Heart right ventricle (tissue), 16 donors: ENCODE data around the gene FAAP20. TPM values are rescaled to one million over a fixed set of nuclear protein-coding genes. Genes with fewer than 3 reads are reported as not detected.
A peak's percentile ranks its signal among the peaks of the same experiment; 100 is the strongest.

Experiments used
- ATAC-seq, 8 donors: fragments of 200-7000 bp; cut with Tn5 transposase; one replicate each; pipeline ENCODE4 v1.9.1; 2020; ENCODE audit warnings: mild to moderate bottlenecking in 8 of 8, moderate library complexity in 8 of 8, moderate number of reproducible peaks in 1 of 8
- DNase-seq, 2 donors: peaks; one replicate each; pipeline ENCODE4 v3.0.0-alpha.2; 2020
- H3K27ac ChIP-seq, 10 donors: fragments of 200-600 bp; sonication (generic) in 2 of 10; one replicate each; pipeline versions ENCODE4 v1.5.0 to v1.8.0; 2020 to 2022; ENCODE audit warnings: mild to moderate bottlenecking in 3 of 10
- H3K27me3 ChIP-seq, 7 donors: fragments of 200-600 bp; one replicate each; pipeline ENCODE4 v1.8.0; 2021 to 2022; ENCODE audit warnings: mild to moderate bottlenecking in 2 of 7
- H3K36me3 ChIP-seq, 9 donors: fragments of 200-600 bp; sonication (generic) in 1 of 9; one replicate each; pipeline versions ENCODE4 v1.5.0 to v1.8.0; 2020 to 2022; ENCODE audit warnings: mild to moderate bottlenecking in 2 of 9
- H3K4me1 ChIP-seq, 9 donors: fragments of 200-600 bp; sonication (generic) in 1 of 9; one replicate each; pipeline versions ENCODE4 v1.5.0 to v1.8.0; 2020 to 2022; ENCODE audit warnings: mild to moderate bottlenecking in 4 of 9
- H3K4me3 ChIP-seq, 10 donors: fragments of 200-600 bp; sonication (generic) in 2 of 10; one replicate each; pipeline versions ENCODE4 v1.5.0 to v1.8.0; 2020 to 2022; ENCODE audit warnings: mild to moderate bottlenecking in 7 of 10, moderate library complexity in 2 of 10
- H3K9me3 ChIP-seq, 11 donors: fragments of 200-600 bp in 10 of 11; sonication (generic) in 2 of 11; one replicate each; pipeline versions ENCODE4 v1.5.0 to v1.8.0; 2013 to 2022; ENCODE audit warnings: mild to moderate bottlenecking in 2 of 11, control low read depth in 1 of 11, moderate library complexity in 1 of 11
- WGBS, 2 donors: extraction: QIAGEN DNeasy Blood & Tissue Kit; methylation state at CpG; one replicate each; pipeline ENCODE4 v1.1.7; 2013; ENCODE audit warnings: inconsistent platforms in 1 of 2; 5-methylcytosine and 5-hydroxymethylcytosine counted together
- intact Hi-C, 10 donors: fragments of 100-400 bp; cut with DNase I; formaldehyde crosslinking; loops; one replicate each; pipeline versions ENCODE4 v1.11.1 to v1.14.2; 2022
- polyA plus RNA-seq, 2 donors: library from polyadenylated mRNA; stranded (reverse); fragments of 200-250 nt; gene quantifications; one replicate each; pipeline ENCODE4 v1.2.3, GENCODE V29; 2013
- total RNA-seq, 10 donors: library from RNA; stranded (reverse); fragmentation: NEBNext Ultra II Directional in 3 of 10; extraction: Animal tissue kit (Norgen Biotek cat#: 25700) in 3 of 10; gene quantifications; one replicate each; pipeline versions ENCODE4 v1.2.1 to v1.2.4, GENCODE V29; 2021 to 2023
- TF ChIP-seq, protein P1 (sequence below), 9 donors: fragments of 200-600 bp; sonication (generic) in 2 of 9; IDR thresholded peaks; one replicate each; pipeline versions ENCODE4 v1.5.0 to v1.8.0; 2021 to 2022; ENCODE audit warnings: antibody characterized with exemption in 9 of 9, mild to moderate bottlenecking in 5 of 9, moderate library complexity in 1 of 9
- donor health status: Arrhythmogenic right ventricular cardiomyopathy.
- donor health status: ischemic (EF 13 %, LVEDD 7.1; RV severe dilation, severe dysfunction).
- donor health status: healthy with polysubstance abuse.
- donor health status: DM: no; HTN: yes; CAD: no.
- donor health status: DM: no; HTN: no; CAD: no.
- donor health status: ischemic (EF 25% LVEDD 6.9; RV normal size, moderate dysfunction).
- donor health status: ischemic (EF 25% LVEDD 5.7; RV mildly dilated, moderate dysfunction).
- donor health status: healthy.
- donor health status: DM: yes; HTN: yes; CAD: no.
- donor health status: Ischemic cardiomyopathy.
- donor health status: ischemic (EF 35%, LVEDD 5.7; RV mildly dilated, moderate dysfunction).
- donor health status: nonischemic (EF 11% LVEDD 7.7; RV severe dilation, severe dysfunction).
- donor health status: DM: yes; HTN: yes; CAD: no.
- donor health status: PGD.
- donor health status: ischemic (EF 29% LVEDD 5.4; RV normal size, mild dysfunction).
- donor health status: nonischemic (EF 23%, LVEDD 6.1; RV moderate dilation, normal function).

The FAAP20 gene
- total and polyA plus RNA-seq, 12 donors: 30.9 to 83.6 (median 38.6) TPM

DNA sequence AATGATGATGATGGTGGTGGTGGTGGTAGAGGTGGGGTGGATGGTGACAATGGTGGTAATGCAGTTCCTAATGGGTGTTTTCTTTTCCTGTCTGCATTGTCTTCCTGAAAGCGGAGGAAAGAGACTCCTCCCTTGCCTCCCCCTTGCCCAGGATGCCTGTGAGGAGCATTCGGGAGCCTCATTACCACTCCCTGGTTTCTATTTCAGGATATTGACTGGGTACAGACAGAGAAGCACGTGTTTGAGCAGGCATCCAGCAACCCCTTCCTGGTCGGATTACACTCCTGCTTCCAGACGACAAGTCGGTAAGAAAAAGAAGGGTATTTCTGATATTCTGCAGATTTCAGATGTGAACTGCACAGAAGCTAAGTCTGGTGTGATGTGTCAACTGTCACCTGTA, 38.8 kb downstream of the FAAP20 start:
- DNase-seq (no peak), ATAC-seq (peak in 4 of 8 donors; percentile 54 to 79 (median 64))
- TF ChIP-seq, protein P1, sequence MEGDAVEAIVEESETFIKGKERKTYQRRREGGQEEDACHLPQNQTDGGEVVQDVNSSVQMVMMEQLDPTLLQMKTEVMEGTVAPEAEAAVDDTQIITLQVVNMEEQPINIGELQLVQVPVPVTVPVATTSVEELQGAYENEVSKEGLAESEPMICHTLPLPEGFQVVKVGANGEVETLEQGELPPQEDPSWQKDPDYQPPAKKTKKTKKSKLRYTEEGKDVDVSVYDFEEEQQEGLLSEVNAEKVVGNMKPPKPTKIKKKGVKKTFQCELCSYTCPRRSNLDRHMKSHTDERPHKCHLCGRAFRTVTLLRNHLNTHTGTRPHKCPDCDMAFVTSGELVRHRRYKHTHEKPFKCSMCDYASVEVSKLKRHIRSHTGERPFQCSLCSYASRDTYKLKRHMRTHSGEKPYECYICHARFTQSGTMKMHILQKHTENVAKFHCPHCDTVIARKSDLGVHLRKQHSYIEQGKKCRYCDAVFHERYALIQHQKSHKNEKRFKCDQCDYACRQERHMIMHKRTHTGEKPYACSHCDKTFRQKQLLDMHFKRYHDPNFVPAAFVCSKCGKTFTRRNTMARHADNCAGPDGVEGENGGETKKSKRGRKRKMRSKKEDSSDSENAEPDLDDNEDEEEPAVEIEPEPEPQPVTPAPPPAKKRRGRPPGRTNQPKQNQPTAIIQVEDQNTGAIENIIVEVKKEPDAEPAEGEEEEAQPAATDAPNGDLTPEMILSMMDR (IDR thresholded peaks at IDR 0.05): no peak
- intact Hi-C loops: no loop called here
- Histone ChIP-seq H3K36me3 (no peaks in the 10 kb centered on the region), H3K4me3 (peak overlapping the region in 1 of 10 donors; percentile 5), H3K9me3 (no peaks in the 10 kb centered on the region), H3K4me1 (peaks cover 0 to 24% (median 0%) of the 10 kb centered on the region in 9 donors), H3K27ac (no peak overlapping the region), H3K27me3 (no peaks in the 10 kb centered on the region)
- 50 to 51% methylated on average over 6 of the region's 6 CpGs for WGBS, 2 donors

DNA sequence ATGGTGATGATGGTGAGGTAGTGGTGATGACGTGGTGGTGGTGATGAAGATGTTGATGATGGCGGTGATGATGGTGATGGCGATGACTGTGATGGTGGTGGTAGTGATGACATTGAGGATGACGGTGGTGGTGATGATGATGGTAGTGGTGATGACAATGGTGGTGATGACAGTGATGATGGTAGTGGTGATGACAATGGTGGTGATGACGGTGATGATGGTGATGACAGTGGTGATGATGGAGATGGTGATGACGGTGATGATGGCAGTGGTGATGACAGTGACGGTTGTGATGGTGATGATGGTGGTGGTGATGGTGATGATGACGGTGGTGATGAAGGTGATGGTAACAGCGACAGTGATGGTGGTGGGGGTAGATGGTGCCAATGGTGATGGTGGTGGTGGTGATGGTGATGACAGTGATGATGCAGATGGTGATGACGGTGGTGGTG, 39.4 kb downstream of the FAAP20 start:
- DNase-seq: no peak
- no peak overlapping the region for H3K27ac ChIP-seq
- WGBS, 2 donors: 97% methylated on average over 10 of the region's 10 CpGs
- H3K36me3 ChIP-seq: no peaks in the 10 kb centered on the region
- no peak for ATAC-seq
- intact Hi-C loops: no loop called here
- TF ChIP-seq, protein P1 (IDR thresholded peaks at IDR 0.05): no peak
- no peaks in the 10 kb centered on the region for H3K27me3 ChIP-seq
- peaks cover 0 to 30% (median 0%) of the 10 kb centered on the region in 9 donors for H3K4me1 ChIP-seq
- H3K4me3 ChIP-seq: no peak overlapping the region
- H3K9me3 ChIP-seq: no peaks in the 10 kb centered on the region

DNA sequence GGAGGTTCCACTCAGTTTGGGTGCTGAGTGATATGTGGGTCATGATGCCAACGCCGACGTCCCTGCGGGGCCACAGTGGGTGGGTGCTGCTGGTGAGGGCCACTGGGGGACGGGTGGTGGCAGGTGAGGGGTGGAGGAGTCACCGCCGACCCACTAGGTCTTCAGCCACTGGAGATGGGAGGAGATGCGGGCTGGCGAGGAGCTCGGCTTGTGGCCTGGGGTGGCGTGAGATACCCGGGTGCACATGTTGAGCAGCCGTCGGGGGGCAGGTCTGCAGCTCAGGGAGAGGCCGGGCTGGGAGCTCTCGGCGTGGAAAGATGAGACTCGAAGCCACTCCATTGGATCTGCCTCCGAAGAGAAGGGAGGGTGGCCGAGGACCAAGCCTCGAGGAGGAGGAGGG, 40.5 kb downstream of the FAAP20 start:
- DNase-seq (no peak), ATAC-seq (peak in 1 of 8 donors; percentile 13)
- no peak overlapping the region for H3K4me3 ChIP-seq
- no peak overlapping the region for H3K27ac ChIP-seq
- H3K9me3 ChIP-seq: no peaks in the 10 kb centered on the region
- H3K27me3 ChIP-seq: no peaks in the 10 kb centered on the region
- 94% methylated on average over 21 of the region's 21 CpGs for WGBS, 2 donors
- intact Hi-C loops: no loop called here
- TF ChIP-seq, protein P1 (IDR thresholded peaks at IDR 0.05): no peak
- peaks cover 0 to 36% (median 0%) of the 10 kb centered on the region in 9 donors for H3K4me1 ChIP-seq
- H3K36me3 ChIP-seq: no peaks in the 10 kb centered on the region

DNA sequence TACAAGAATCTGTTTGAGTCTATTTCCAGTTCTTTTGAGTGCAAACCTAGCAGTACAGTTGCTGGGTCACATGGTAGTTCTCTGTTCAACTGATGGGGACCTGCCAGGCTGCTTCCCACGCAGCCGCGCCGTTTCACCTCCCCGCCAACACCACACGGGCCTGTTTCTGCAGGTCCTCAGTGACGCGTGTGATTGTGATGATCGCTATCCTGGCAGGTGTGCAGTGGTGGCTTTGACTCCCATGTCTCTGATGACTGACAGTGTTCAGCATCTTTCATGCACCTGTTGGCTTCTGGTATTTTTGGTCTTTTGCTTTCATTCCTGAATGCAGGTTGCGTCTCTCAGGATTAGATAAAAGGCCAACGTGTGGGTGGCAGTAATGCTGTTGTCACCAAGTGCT, 41.6 kb downstream of the FAAP20 start:
- no peaks in the 10 kb centered on the region for H3K9me3 ChIP-seq
- H3K27ac ChIP-seq: peak overlapping the region in 1 of 10 donors; percentile 88
- WGBS, 2 donors: 87 to 90% methylated on average over 11 of the region's 11 CpGs
- no peak overlapping the region for H3K4me3 ChIP-seq
- DNase-seq (no peak), ATAC-seq (no peak)
- no peaks in the 10 kb centered on the region for H3K36me3 ChIP-seq
- intact Hi-C loops: no loop called here
- H3K4me1 ChIP-seq: peaks cover 0 to 42% (median 0%) of the 10 kb centered on the region in 9 donors
- TF ChIP-seq, protein P1 (IDR thresholded peaks at IDR 0.05): no peak
- H3K27me3 ChIP-seq: no peaks in the 10 kb centered on the region
